MM.1S (cell line): ENCODE results near the gene TXLNG.
A peak's percentile ranks its signal among the peaks of the same experiment; 100 is the strongest.

ENCODE experiments used
- DNase-seq: peaks from one replicate; pipeline ENCODE4 v3.0.0-alpha.2; 2015
- H2AFZ ChIP-seq: fragments of 300-600 bp; sonication (generic); 2 replicates; pipeline ENCODE4 v1.6.0; 2016; ENCODE audit warnings: antibody characterized with exemption, low read length
- H3F3A ChIP-seq: fragments of 300-600 bp; sonication (generic); 2 replicates; pipeline ENCODE4 v1.6.1; 2016; ENCODE audit warnings: mild to moderate bottlenecking, antibody characterized with exemption, low read length, moderate library complexity, mixed read lengths; ENCODE audit not compliant: insufficient read depth
- H3K27ac ChIP-seq: fragments of 300-600 bp; sonication (generic); 2 replicates; pipeline ENCODE4 v1.5.1; 2016; ENCODE audit warnings: mild to moderate bottlenecking, low read length
- H3K27me3 ChIP-seq: fragments of 300-600 bp; sonication (generic); replicated peaks from 2 replicates; pipeline ENCODE4 v1.6.0; 2016; ENCODE audit warnings: low read length; ENCODE audit not compliant: insufficient read depth
- H3K36me3 ChIP-seq: fragments of 300-600 bp; sonication (generic); replicated peaks from 2 replicates; pipeline ENCODE4 v1.6.1; 2016; ENCODE audit warnings: mild to moderate bottlenecking, low read length, mixed read lengths; ENCODE audit not compliant: insufficient read depth
- H3K4me1 ChIP-seq: fragments of 300-600 bp; sonication (generic); 2 replicates; pipeline ENCODE4 v1.6.1; 2016; ENCODE audit warnings: low read length, mixed read lengths
- H3K4me2 ChIP-seq: fragments of 300-600 bp; sonication (generic); 2 replicates; pipeline ENCODE4 v1.6.0; 2016; ENCODE audit warnings: low read depth, low read length
- H3K4me3 ChIP-seq: fragments of 300-600 bp; sonication (generic); 2 replicates; pipeline ENCODE4 v1.5.1; 2016; ENCODE audit warnings: low read length, mixed read lengths
- H3K79me2 ChIP-seq: fragments of 300-600 bp; sonication (generic); 2 replicates; pipeline ENCODE4 v1.6.1; 2016; ENCODE audit warnings: mixed run types, low read length, mixed read lengths
- H3K9ac ChIP-seq: fragments of 300-600 bp; sonication (generic); 2 replicates; pipeline ENCODE4 v1.6.1; 2016; ENCODE audit warnings: low read length, mixed read lengths
- H3K9me2 ChIP-seq: fragments of 300-600 bp; sonication (generic); replicated peaks from 2 replicates; pipeline ENCODE4 v1.6.1; 2016; ENCODE audit warnings: mild to moderate bottlenecking, low read length, mixed read lengths; ENCODE audit not compliant: insufficient read depth
- H3K9me3 ChIP-seq: fragments of 300-600 bp; sonication (generic); replicated peaks from 2 replicates; pipeline ENCODE4 v1.6.1; 2016; ENCODE audit warnings: mild to moderate bottlenecking, low read length, mixed read lengths; ENCODE audit not compliant: insufficient read depth
- H4K20me1 ChIP-seq: fragments of 300-600 bp; sonication (generic); 2 replicates; pipeline ENCODE4 v1.6.1; 2016; ENCODE audit warnings: mild to moderate bottlenecking, low read length, moderate library complexity, mixed read lengths; ENCODE audit not compliant: insufficient read depth
- CTCF ChIP-seq: fragments of 300-600 bp; sonication (generic); IDR thresholded peaks from 2 replicates; pipeline ENCODE4 v1.5.1; 2016; ENCODE audit warnings: antibody characterized with exemption, low read length, mixed read lengths
- EZH2phosphoT487 ChIP-seq: fragments of 300-600 bp; sonication (generic); IDR thresholded peaks from 2 replicates; pipeline ENCODE4 v1.6.1; 2018; ENCODE audit warnings: antibody characterized with exemption, low read length

The TXLNG gene

GRCh38 chrX:16892504-16893362 is 106.5 kb downstream of the TXLNG start:
- no peaks in the 10 kb centered on the region for H3K36me3 ChIP-seq
- no peak overlapping the region for H3K9ac ChIP-seq
- no peaks in the 10 kb centered on the region for H3F3A ChIP-seq
- TF ChIP-seq EZH2phosphoT487 (no peak), CTCF (peak; percentile 86)
- no peaks in the 10 kb centered on the region for H3K27me3 ChIP-seq
- H2AFZ ChIP-seq = peak overlapping the region; percentile 72
- H3K79me2 ChIP-seq = no peaks in the 10 kb centered on the region
- no peaks in the 10 kb centered on the region for H3K9me2 ChIP-seq
- H4K20me1 ChIP-seq = no peaks in the 10 kb centered on the region
- H3K27ac ChIP-seq = no peak overlapping the region
- peak overlapping the region; percentile 52 for H3K4me2 ChIP-seq
- no peaks in the 10 kb centered on the region for H3K9me3 ChIP-seq
- peak; percentile 70 for DNase-seq
- H3K4me1 ChIP-seq = 0 out of 2 replicates have a peak, but pooled peaks cover 3% of the 10 kb centered on the region
- H3K4me3 ChIP-seq = no peak overlapping the region
